ENCODE data around the gene ADAMTS12. TPM values are rescaled to one million over a fixed set of nuclear protein-coding genes. Genes with fewer than 3 reads are reported as not detected.
A peak's percentile ranks its signal among the peaks of the same experiment; 100 is the strongest.

ADAMTS12 gene
- total and polyA plus RNA-seq, 2 of the 8 experiments (the other 6 are each of a cell fraction or from before 2014, with no cell fraction given): 6.4 to 12.8 TPM

- peaks cover 7 to 22% (median 11%) of the 10 kb centered on the region in 4 experiments for H3K4me1 ChIP-seq (replicated peaks in 1 of 4; ENCODE audit: control insufficient read depth in 3 of 4, insufficient read depth in 4 of 4, low read length in 3 of 4)
- no peak overlapping the region for H2BK12ac ChIP-seq (ENCODE audit: low read depth, low read length)
- peaks cover 0 to 4% of the 10 kb centered on the region in 2 experiments; a peak in 1 of 4 replicates for H3K79me2 ChIP-seq (ENCODE audit: control insufficient read depth in 1 of 2, insufficient read depth in 2 of 2, low read length in 2 of 2)
- H3K18ac ChIP-seq (ENCODE audit: extremely low read depth, low read length): no peak overlapping the region
- no peak overlapping the region for H2BK120ac ChIP-seq (replicated peaks; ENCODE audit: low read depth, low read length)
- no peaks in the 10 kb centered on the region for H4K20me1 ChIP-seq (replicated peaks in 1 of 2; ENCODE audit: control insufficient read depth in 1 of 2, insufficient read depth in 2 of 2, low read length in 2 of 2)
- no peak overlapping the region for H3K4me2 ChIP-seq (ENCODE audit: insufficient read depth in 1 of 2, low read depth in 2 of 2, low read length in 2 of 2)
- H2AK5ac ChIP-seq (ENCODE audit: low read depth, low read length): no peak overlapping the region
- no peak overlapping the region for H2BK5ac ChIP-seq (ENCODE audit: low read depth, low read length)
- H4K8ac ChIP-seq (ENCODE audit: extremely low read depth, insufficient read depth, low read length): no peak overlapping the region
- FAIRE-seq (no peak), DNase-seq (ENCODE audit: low read depth in 1 of 2, low spot score in 2 of 2) (no peak)
- ChIA-PET POLR2A (ENCODE audit: partially characterized antibody) (no interaction called here), CTCF (ENCODE audit: partially characterized antibody) (interaction anchor here (0.6 kb wide), 1 partner anchor 24 kb away, joined by 3 read pairs; no protein-coding TSS in a partner anchor)
- H3K56ac ChIP-seq (replicated peaks; ENCODE audit: insufficient read length, low read depth, low read length): no peak overlapping the region
- H3K14ac ChIP-seq (ENCODE audit: insufficient read length): no peak overlapping the region
- H2AFZ ChIP-seq (ENCODE audit: low read length): no peak overlapping the region
- H3K9me3 ChIP-seq (ENCODE audit: insufficient read depth in 2 of 2, low read depth in 1 of 2, low read length in 1 of 2): no peaks in the 10 kb centered on the region
- no peaks in the 10 kb centered on the region for H3K27me3 ChIP-seq (replicated peaks in 1 of 4; ENCODE audit: control insufficient read depth in 3 of 4, extremely low read depth in 1 of 4, insufficient read depth in 3 of 4, low read length in 3 of 4)
- 70% methylated on average over 4 of the region's 4 CpGs; no CpG with 5 or more reads in 1 of the 2 experiments for WGBS, 2 experiments (ENCODE audit: extremely low coverage in 1 of 2, insufficient coverage in 1 of 2, insufficient read length in 1 of 2, insufficient replicate concordance in 2 of 2, low coverage in 1 of 2, low lambda C conversion rate in 2 of 2, missing lambda C conversion rate in 1 of 2)
- peak overlapping the region in 1 of 4 experiments; percentile 2; a peak in 1 of 8 replicates for H3K4me3 ChIP-seq (ENCODE audit: extremely low read depth in 1 of 4, insufficient read depth in 2 of 4, low read depth in 3 of 4, low read length in 4 of 4)
- H3K27ac ChIP-seq (ENCODE audit: low read depth, low read length): no peak overlapping the region
- no peaks in the 10 kb centered on the region for H3K23me2 ChIP-seq (ENCODE audit: low read depth, low read length)
- TF ChIP-seq E2F6 (IDR thresholded peaks at IDR 0.05) (no peak), SRF (IDR thresholded peaks at IDR 0.05; ENCODE audit: low read depth, low read length) (no peak), ASH2L (IDR thresholded peaks at IDR 0.05; ENCODE audit: low read length) (no peak), TEAD4 (IDR thresholded peaks at IDR 0.05; ENCODE audit: low read depth, low read length) (0 out of 2 replicates have a peak, but pooled peaks have one; percentile 4), BACH1 (IDR thresholded peaks at IDR 0.05; ENCODE audit: low read length) (no peak), CHD1 (IDR thresholded peaks at IDR 0.05; ENCODE audit: low read depth, low read length) (no peak)
- H3K36me3 ChIP-seq (ENCODE audit: control insufficient read depth in 2 of 4, insufficient read depth in 4 of 4, low read length in 3 of 4): no peaks in the 10 kb centered on the region
- H3K23ac ChIP-seq (ENCODE audit: insufficient read length): no peak overlapping the region
- no peak overlapping the region for H3K4ac ChIP-seq (replicated peaks; ENCODE audit: insufficient read length, low read depth, low read length)
- H3K9ac ChIP-seq (replicated peaks in 1 of 4; ENCODE audit: extremely low read depth in 1 of 4, low read depth in 3 of 4, low read length in 3 of 4): no peak overlapping the region
- no peak overlapping the region for H4K5ac ChIP-seq (ENCODE audit: insufficient read length, low read depth, low read length)
- H3K79me1 ChIP-seq (ENCODE audit: low read depth, low read length): no peaks in the 10 kb centered on the region; the same call in 1 of the 2 replicates
- no peak overlapping the region for H2BK15ac ChIP-seq (ENCODE audit: low read length)
- no peak overlapping the region for H2BK20ac ChIP-seq (ENCODE audit: low read length)
- no peak overlapping the region for H4K91ac ChIP-seq (replicated peaks; ENCODE audit: insufficient read length, low read length)
These were observed 37.0 kb downstream of the ADAMTS12 start for GRCh38 chr5:33854733-33855151.

All from H1 (cell line).